GM12878 (cell line): Measurements from ENCODE around the gene SLC25A39. TPM values are rescaled to one million over a fixed set of nuclear protein-coding genes. Genes with fewer than 3 reads are reported as not detected.

ENCODE experiments used
- ATAC-seq: fragments of 200-7000 bp; cut with Tn5 transposase; 3 replicates; pipeline ENCODE4 v1.9.1; 2020; ENCODE audit warnings: mild to moderate bottlenecking, moderate library complexity
- BruUV-seq: library from RNA; stranded (reverse); fragments of 400-500 nt; replicated peaks from 2 replicates; lab custom pipeline; 2021; lab: Mats Ljungman, UMichigan
- CTCF ChIA-PET: fragments of 300-600 bp; sonication (Branson Sonifier 250); formaldehyde crosslinking; extraction: SDS; loops from one replicate; lab custom pipeline; 2021; ENCODE audit warnings: inconsistent platforms; lab: Yijun Ruan, JAX
- POLR2A ChIA-PET: fragments of 350-600 bp; formaldehyde crosslinking; extraction: SDS; loops from one replicate; lab custom pipeline; 2021; ENCODE audit warnings: inconsistent platforms; lab: Charles Lee
- RAD21 ChIA-PET: fragments of 300-600 bp; sonication (Branson Sonifier 250); formaldehyde crosslinking; loops from one replicate; lab custom pipeline; 2023; ENCODE audit warnings: antibody characterized with exemption; ENCODE audit not compliant: unreplicated experiment; lab: Charles Lee
- SMC1A ChIA-PET: fragments of 300-600 bp; sonication (Branson Sonifier 250); formaldehyde crosslinking; loops from one replicate; lab custom pipeline; 2023; ENCODE audit not compliant: unreplicated experiment, uncharacterized antibody; lab: Charles Lee
- DNase-seq: peaks from one replicate; pipeline ENCODE4 v3.0.0-alpha.2; 2011; ENCODE audit warnings: low read depth, low spot score
- FAIRE-seq: peaks from 3 replicates; lab custom pipeline; 2011; peaks lifted over from hg19 to GRCh38; lab: Jason Lieb, UNC
- H2AFZ ChIP-seq: 2 replicates; pipeline ENCODE4 v1.6.0; 2011; ENCODE audit warnings: low read depth, low read length, control low read depth; ENCODE audit not compliant: control insufficient read depth
- H3K27ac ChIP-seq: 2 replicates; pipeline ENCODE4 v1.5.1; 2011; ENCODE audit warnings: control low read depth; ENCODE audit not compliant: control insufficient read depth, insufficient read depth
- H3K27me3 ChIP-seq, 2 experiments: replicated peaks in 1 of 2; 2 replicates each; pipeline versions ENCODE4 v1.6.0 to v1.6.1; 2011; ENCODE audit warnings: low read length in 1 of 2; ENCODE audit not compliant: control insufficient read depth in 2 of 2, insufficient read depth in 2 of 2
- H3K36me3 ChIP-seq, 2 experiments: 2 replicates each; pipeline ENCODE4 v1.5.1; 2011; ENCODE audit warnings: low read length in 1 of 2; ENCODE audit not compliant: control insufficient read depth in 2 of 2, insufficient read depth in 2 of 2
- H3K4me1 ChIP-seq: 2 replicates; pipeline ENCODE4 v1.6.1; 2011; ENCODE audit warnings: mild to moderate bottlenecking, low read length, moderate library complexity, mixed read lengths; ENCODE audit not compliant: control insufficient read depth, insufficient read depth
- H3K4me2 ChIP-seq: 2 replicates; pipeline ENCODE4 v1.6.0; 2011; ENCODE audit warnings: control low read depth; ENCODE audit not compliant: control insufficient read depth, insufficient read depth
- H3K4me3 ChIP-seq: fragments of 200-600 bp; sonication (generic); 2 replicates; pipeline ENCODE4 v1.5.1; 2016
- H3K79me2 ChIP-seq: 2 replicates; pipeline ENCODE4 v1.6.0; 2011; ENCODE audit warnings: low read length; ENCODE audit not compliant: control insufficient read depth, insufficient read depth
- H3K9ac ChIP-seq: 2 replicates; pipeline ENCODE4 v1.8.0; 2011; ENCODE audit warnings: low read length, control low read depth, mixed read lengths; ENCODE audit not compliant: control insufficient read depth, insufficient read depth
- H3K9me3 ChIP-seq: replicated peaks from 3 replicates; pipeline ENCODE4 v1.5.1; 2011; ENCODE audit warnings: mild to moderate bottlenecking, low read length; ENCODE audit not compliant: control insufficient read depth, insufficient read depth
- H4K20me1 ChIP-seq: 2 replicates; pipeline ENCODE4 v1.6.0; 2011; ENCODE audit not compliant: control insufficient read depth, insufficient read depth
- ATF7 ChIP-seq: fragments of 450-650 bp; IDR thresholded peaks from 2 replicates; pipeline ENCODE4 v1.6.1; 2016; ENCODE audit warnings: low read depth, mild to moderate bottlenecking
- CREM ChIP-seq: IDR thresholded peaks from 2 replicates; pipeline ENCODE4 v1.6.1; 2014; ENCODE audit warnings: antibody characterized with exemption, low read depth
- DPF2 ChIP-seq: fragments of 450-650 bp; IDR thresholded peaks from 2 replicates; pipeline ENCODE4 v1.6.1; 2017; ENCODE audit warnings: mild to moderate bottlenecking
- HDAC2 ChIP-seq: fragments of 200-600 bp; sonication (generic); IDR thresholded peaks from 2 replicates; pipeline ENCODE4 v1.6.1; 2017
- IKZF1 ChIP-seq: fragments of 450-650 bp; conservative IDR thresholded peaks from 2 replicates; pipeline ENCODE4 v1.6.1; 2017; ENCODE audit warnings: antibody characterized with exemption, mild to moderate bottlenecking
- MEF2B ChIP-seq: fragments of 450-650 bp; IDR thresholded peaks from 2 replicates; pipeline ENCODE4 v1.6.1; 2018; ENCODE audit warnings: mild to moderate bottlenecking, moderate library complexity; ENCODE audit not compliant: partially characterized antibody, poor library complexity, severe bottlenecking
- NBN ChIP-seq: fragments of 450-650 bp; IDR thresholded peaks from 2 replicates; pipeline ENCODE4 v1.6.1; 2016
- NFXL1 ChIP-seq: fragments of 450-650 bp; IDR thresholded peaks from 2 replicates; pipeline ENCODE4 v1.6.1; 2017; ENCODE audit warnings: antibody characterized with exemption, mild to moderate bottlenecking, borderline replicate concordance
- NR2C1 ChIP-seq: fragments of 450-650 bp; IDR thresholded peaks from 2 replicates; pipeline ENCODE4 v1.6.1; 2017; ENCODE audit warnings: antibody characterized with exemption, mild to moderate bottlenecking, moderate library complexity
- SMARCA5 ChIP-seq: fragments of 450-650 bp; IDR thresholded peaks from 2 replicates; pipeline ENCODE4 v1.6.1; 2017; ENCODE audit warnings: mild to moderate bottlenecking
- STAT3 ChIP-seq: IDR thresholded peaks from 2 replicates; pipeline ENCODE4 v1.6.1; 2011; ENCODE audit warnings: low read depth, low read length, improper control_type of control experiment
- TBL1XR1 ChIP-seq: IDR thresholded peaks from 2 replicates; pipeline ENCODE4 v1.6.1; 2012; ENCODE audit warnings: low read depth, low read length, improper control_type of control experiment
- TCF7 ChIP-seq: IDR thresholded peaks from 2 replicates; pipeline ENCODE4 v1.6.1; 2014; ENCODE audit warnings: antibody characterized with exemption, borderline replicate concordance
- USF2 ChIP-seq: IDR thresholded peaks from 2 replicates; pipeline ENCODE4 v1.6.1; 2011; ENCODE audit warnings: low read depth, low read length, improper control_type of control experiment, borderline replicate concordance
- ZNF207 ChIP-seq: fragments of 450-650 bp; IDR thresholded peaks from 2 replicates; pipeline ENCODE4 v1.6.1; 2014; ENCODE audit warnings: antibody characterized with exemption, mild to moderate bottlenecking, borderline replicate concordance
- WGBS: methylation state at CpG from one replicate; pipeline ENCODE4 v1.1.6; 2016; ENCODE audit warnings: low lambda C conversion rate; ENCODE audit not compliant: insufficient replicate concordance, insufficient coverage; ENCODE audit errors: missing lambda C conversion rate; 5-methylcytosine and 5-hydroxymethylcytosine counted together
- in situ Hi-C: fragments of 300-500 bp; cut with MboI; formaldehyde crosslinking; loops from 9 replicates; pipeline ENCODE4 v1.14.3; 2018; ENCODE audit warnings: mixed read lengths
- intact Hi-C: fragments of 100-400 bp; cut with micrococcal nuclease; formaldehyde crosslinking; loops from one replicate; pipeline ENCODE4 v1.14.2; 2022; ENCODE audit not compliant: unreplicated experiment
- polyA plus RNA-seq, 11 experiments: library from polyadenylated mRNA; depleted of rRNA in 4 of 11; unstranded in 6 of 11; stranded (reverse) in 5 of 11; fragments of >200 nt; fragmentation: Nextera tagmentation in 4 of 11; fragmentation: Illumina TruSeq in 1 of 11; extraction: Ambion mirVana in 4 of 11; extraction: Trizol in 1 of 11; gene quantifications; 1 replicate in 1 of 11; 2 replicates in 10 of 11; pipeline versions ENCODE4 v1.2.1 to v1.2.3, GENCODE V29; 2011 to 2016; ENCODE audit warnings: inconsistent platforms in 2 of 11, missing spikeins in 2 of 11, low read depth in 1 of 11
- total RNA-seq, 4 experiments: library from RNA; depleted of rRNA in 3 of 4; stranded (reverse); fragments of >200 nt in 3 of 4; fragmentation: Illumina TruSeq in 1 of 4; extraction: Trizol in 1 of 4; gene quantifications; 2 replicates each; pipeline versions ENCODE4 v1.2.1 to v1.2.3, GENCODE V29; 2013 to 2021
- TF ChIP-seq, protein P1 (sequence below): fragments of 150-350 bp; IDR thresholded peaks from 2 replicates; pipeline ENCODE4 v1.6.1; 2014; ENCODE audit warnings: mild to moderate bottlenecking, low read depth, low read length

SLC25A39 gene
- total and polyA plus RNA-seq, 10 of the 15 experiments (the other 5 are each of a cell fraction or from before 2014, with no cell fraction given): 3.5 to 270 (median 150) TPM

DNA sequence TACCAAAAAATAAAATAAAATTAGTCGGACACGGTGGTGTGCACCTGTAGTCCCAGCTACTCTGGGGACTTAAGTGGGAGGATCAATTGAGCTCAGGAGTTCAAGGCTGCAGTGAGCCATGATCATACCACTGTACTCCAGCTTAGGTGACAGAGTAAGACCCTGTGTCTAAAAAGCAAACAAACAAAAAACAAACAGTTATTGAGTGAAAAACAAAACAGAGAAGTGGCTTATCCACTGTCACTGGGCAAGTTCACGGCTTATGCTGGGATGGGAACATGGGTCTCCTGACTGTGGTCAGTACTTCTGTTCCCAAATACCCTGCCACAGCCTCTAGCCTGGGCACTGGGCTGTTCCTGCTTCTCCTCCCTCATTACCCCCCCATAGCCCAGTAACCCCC, 10.9 kb upstream of the SLC25A39 start:
- FAIRE-seq (no peak), ATAC-seq (no peak), DNase-seq (no peak)
- ChIA-PET POLR2A (no interaction called here), SMC1A (interaction anchor here (0.7 to 2.2 kb wide), 3 partner anchors 10 to 126 kb away, joined by 3 to 7 read pairs (median 4); partner anchors contain the start of gene GRN), RAD21 (interaction anchor here (2.0 kb wide), 1 partner anchor 10 kb away, joined by 8 read pairs; no protein-coding TSS in a partner anchor), CTCF (interaction anchor here (1.1 to 9.1 kb wide), 5 partner anchors 9 to 131 kb away, joined by 3 to 154 read pairs (median 5); partner anchors contain the start of gene GRN)
- BruUV-seq: no TSS peak
- Histone ChIP-seq H3K9me3 (no peaks in the 10 kb centered on the region), H4K20me1 (no peaks in the 10 kb centered on the region), H3K27ac (no peak overlapping the region), H3K36me3 (no peaks in the 10 kb centered on the region), H2AFZ (no peak overlapping the region), H3K27me3 (no peaks in the 10 kb centered on the region), H3K4me3 (no peak overlapping the region), H3K4me2 (no peak overlapping the region), H3K79me2 (no peaks in the 10 kb centered on the region), H3K9ac (no peak overlapping the region), H3K4me1 (peaks cover 6% of the 10 kb centered on the region)
- in situ Hi-C loops: no loop called here
- no peak for TF ChIP-seq NBN
- no peak for TF ChIP-seq ATF7
- no peak for TF ChIP-seq ZNF207
- TF ChIP-seq IKZF1: no peak
- TF ChIP-seq, protein P1, sequence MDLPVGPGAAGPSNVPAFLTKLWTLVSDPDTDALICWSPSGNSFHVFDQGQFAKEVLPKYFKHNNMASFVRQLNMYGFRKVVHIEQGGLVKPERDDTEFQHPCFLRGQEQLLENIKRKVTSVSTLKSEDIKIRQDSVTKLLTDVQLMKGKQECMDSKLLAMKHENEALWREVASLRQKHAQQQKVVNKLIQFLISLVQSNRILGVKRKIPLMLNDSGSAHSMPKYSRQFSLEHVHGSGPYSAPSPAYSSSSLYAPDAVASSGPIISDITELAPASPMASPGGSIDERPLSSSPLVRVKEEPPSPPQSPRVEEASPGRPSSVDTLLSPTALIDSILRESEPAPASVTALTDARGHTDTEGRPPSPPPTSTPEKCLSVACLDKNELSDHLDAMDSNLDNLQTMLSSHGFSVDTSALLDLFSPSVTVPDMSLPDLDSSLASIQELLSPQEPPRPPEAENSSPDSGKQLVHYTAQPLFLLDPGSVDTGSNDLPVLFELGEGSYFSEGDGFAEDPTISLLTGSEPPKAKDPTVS: no peak
- TF ChIP-seq NR2C1: no peak
- TF ChIP-seq TCF7: no peak
- no peak for TF ChIP-seq SMARCA5
- no peak for TF ChIP-seq STAT3
- no peak for TF ChIP-seq CREM
- no peak for TF ChIP-seq USF2
- TF ChIP-seq MEF2B: no peak
- no peak for TF ChIP-seq DPF2
- no peak for TF ChIP-seq TBL1XR1
- TF ChIP-seq NFXL1: no peak
- no peak for TF ChIP-seq HDAC2
- 32% methylated on average over 3 of the region's 3 CpGs for WGBS
- intact Hi-C loops: no loop called here
